ENCODE measurements around the gene CALCB. TPM values are rescaled to one million over a fixed set of nuclear protein-coding genes. Genes with fewer than 3 reads are reported as not detected.

CALCB gene
- total and polyA plus RNA-seq, 5 experiments from 2014 or later: 0.09 to 0.62 (median 0.47) TPM

DNA sequence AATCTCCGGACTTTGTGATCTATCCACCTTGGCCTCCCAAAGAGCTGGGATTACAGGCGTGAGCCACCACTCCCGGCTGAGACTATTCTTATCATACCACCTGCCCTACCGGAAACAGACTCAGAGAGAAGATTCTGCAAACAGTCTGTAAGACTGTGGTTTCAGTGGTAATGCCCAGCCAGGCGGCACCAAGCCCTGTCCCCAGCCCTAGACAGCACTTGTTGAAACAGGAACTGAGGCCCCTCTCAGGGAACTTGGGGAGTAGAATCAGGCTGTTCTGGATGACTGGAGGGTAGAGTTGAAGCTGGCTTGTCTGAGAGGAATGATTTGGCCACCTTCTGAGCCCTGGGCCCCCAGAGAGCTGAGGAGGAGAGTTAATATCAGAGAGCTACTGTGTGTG is 40.0 kb downstream of the CALCB start:
- Mint-ChIP-seq H3K4me3 (peak overlapping the region in 9 of 10 donors; percentile 4 to 66 (median 38)), H3K36me3 (no peaks in the 10 kb centered on the region), H3K9me3 (peaks cover 0 to 1% (median 0%) of the 10 kb centered on the region in 9 donors), H3K27ac (peak overlapping the region in 5 of 10 donors; percentile 9 to 87 (median 60)), H3K4me1 (peaks cover 9 to 38% (median 18%) of the 10 kb centered on the region in 4 donors), H3K27me3 (peaks cover 21 to 47% (median 30%) of the 10 kb centered on the region in 5 donors)
- DNase-seq (peak in 1 of 10 donors; percentile 38), ATAC-seq (peak; percentile 71 to 80)
- POLR2A ChIA-PET: interaction anchor here (0.7 kb wide), 1 partner anchor 38 kb away, joined by 6 read pairs; no protein-coding TSS in a partner anchor

DNA sequence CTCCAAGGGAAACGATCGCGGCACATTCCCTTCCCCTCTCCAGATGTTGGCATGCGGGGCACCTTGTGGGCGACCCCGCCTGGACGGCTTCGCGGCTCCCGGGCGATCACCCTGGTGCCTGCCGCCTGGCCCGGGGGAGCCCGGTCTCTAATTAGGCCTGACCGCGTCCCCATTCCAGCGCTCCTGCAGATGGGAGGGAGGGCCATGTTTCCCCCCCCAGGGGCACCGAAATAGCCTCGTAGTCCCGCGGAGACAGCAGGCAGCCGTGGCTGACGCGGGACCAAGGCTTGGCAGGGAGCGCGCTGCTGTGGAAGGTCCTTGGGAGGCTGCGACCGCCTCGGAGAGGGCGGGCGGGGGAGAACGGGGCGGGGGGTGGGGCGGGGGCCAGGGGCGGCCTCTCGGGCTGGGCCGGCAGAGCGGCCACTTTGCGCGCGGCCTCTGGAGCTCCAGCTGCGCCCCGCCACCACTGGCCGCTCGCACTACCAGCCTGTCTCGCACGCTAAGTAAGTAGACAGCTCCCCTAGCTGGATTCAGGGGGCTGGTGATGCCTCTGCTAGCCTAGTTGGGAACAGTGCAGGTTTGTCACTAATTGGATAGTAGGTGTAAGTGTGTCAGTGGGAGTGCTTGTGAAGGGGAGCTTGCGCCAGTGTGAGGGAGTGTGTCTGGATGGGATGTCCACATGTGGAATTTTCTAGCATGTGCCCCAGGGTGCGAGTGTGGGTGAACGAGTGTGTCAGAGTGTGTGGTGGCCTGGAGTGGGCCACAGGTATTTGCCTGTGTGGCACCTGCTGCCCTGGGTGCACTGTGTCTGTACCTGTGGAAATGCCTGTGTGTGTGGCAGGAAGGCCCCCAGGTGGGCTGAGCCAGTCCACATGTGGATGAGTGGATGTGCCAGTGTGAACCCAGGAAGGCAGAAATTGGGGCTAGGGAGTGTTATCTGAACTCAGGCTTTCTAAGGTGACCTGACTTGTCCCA is 41.4 kb downstream of the CALCB start, which contains the start of gene INSC:
INSC (plus strand) TSS at position 423 of the 975 bp plus-strand sequence. CDS start 34,252 bp downstream, outside the sequence.
- no peaks in the 10 kb centered on the region for H3K36me3 Mint-ChIP-seq
- DNase-seq (no peak), ATAC-seq (peak in 1 of 2 donors; percentile 35)
- H3K4me3 Mint-ChIP-seq: peak within 1 kb of the TSS in 8 of 10 donors; percentile 13 to 66 (median 56)
- H3K4me1 Mint-ChIP-seq: peaks cover 9 to 36% (median 18%) of the 10 kb centered on the region in 4 donors
- H3K27ac Mint-ChIP-seq: peak within 1 kb of the TSS in 3 of 10 donors; percentile 9 to 63 (median 60)
- POLR2A ChIA-PET: no interaction called here
- H3K9me3 Mint-ChIP-seq: peaks cover 0 to 1% (median 0%) of the 10 kb centered on the region in 9 donors
- H3K27me3 Mint-ChIP-seq: peaks cover 25 to 58% (median 35%) of the 10 kb centered on the region in 5 donors

DNA sequence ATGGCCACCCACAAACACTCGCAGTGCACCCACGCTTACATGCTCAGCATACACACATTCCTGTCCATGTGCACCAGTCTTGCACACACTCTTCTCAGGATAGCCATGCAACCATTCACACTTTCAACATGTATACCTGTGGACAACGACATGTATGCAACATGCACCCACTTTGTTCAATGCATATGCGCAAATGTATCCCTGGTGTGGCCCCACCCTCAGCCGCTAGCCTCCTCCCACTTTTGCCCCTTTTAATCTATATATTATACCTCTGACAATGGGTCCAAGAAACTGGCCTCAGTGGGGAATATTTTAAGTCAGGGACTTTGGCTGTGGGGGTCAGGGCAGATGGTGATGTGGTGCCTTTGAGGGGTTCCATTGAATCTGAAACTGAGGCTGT is 42.3 kb downstream of the CALCB start:
- POLR2A ChIA-PET: no interaction called here
- Mint-ChIP-seq H3K4me3 (no peak overlapping the region), H3K36me3 (no peaks in the 10 kb centered on the region), H3K9me3 (peaks cover 0 to 1% (median 0%) of the 10 kb centered on the region in 9 donors), H3K4me1 (peaks cover 9 to 36% (median 18%) of the 10 kb centered on the region in 4 donors), H3K27me3 (peaks cover 28 to 58% (median 39%) of the 10 kb centered on the region in 5 donors), H3K27ac (peak overlapping the region in 1 of 10 donors; percentile 63)
- no peak for DNase-seq
- no peak for ATAC-seq

DNA sequence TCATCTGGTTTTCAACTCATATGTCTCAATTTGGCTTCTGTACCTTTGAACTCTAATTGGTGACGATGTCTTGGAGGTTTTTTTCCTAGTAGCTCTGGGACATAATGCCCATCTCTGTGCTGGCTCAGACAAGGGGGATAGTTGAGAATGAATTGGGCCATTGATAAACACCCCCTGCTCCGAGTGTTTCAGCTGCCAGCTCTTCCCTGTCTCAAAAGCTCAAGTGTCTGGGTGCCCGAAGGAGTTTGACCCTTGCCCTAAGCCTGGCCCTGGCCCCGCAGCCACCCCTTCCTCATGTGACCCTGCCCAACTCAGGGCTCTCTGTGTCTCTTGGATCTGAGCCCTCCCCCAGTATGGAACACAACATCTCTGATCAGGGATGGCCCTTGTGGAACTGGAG is 44.4 kb downstream of the CALCB start:
- ATAC-seq: no peak

DNA sequence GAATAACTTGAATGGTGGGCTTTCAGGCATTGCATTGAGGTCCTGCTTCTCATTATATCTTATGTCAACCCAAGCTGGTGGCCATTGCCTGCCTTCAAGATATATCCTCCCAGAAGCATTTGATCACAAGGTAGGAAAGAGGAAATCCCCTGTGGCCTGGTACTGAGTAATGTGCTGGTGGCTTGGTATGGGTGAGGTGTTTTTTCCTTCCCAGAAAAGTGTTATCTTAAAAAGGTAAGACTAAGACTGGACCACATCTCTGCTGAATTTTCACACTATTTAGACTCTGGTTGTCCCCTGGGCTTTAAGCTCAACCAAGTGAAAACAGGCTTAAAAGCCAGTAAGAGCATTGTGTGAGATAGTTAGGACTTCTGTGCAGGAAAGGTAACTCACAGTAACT is 45.0 kb downstream of the CALCB start:
- H3K27ac Mint-ChIP-seq: no peak overlapping the region
- no peak for ATAC-seq
- H3K9me3 Mint-ChIP-seq: peaks cover 0 to 1% (median 0%) of the 10 kb centered on the region in 9 donors
- H3K36me3 Mint-ChIP-seq: no peaks in the 10 kb centered on the region
- POLR2A ChIA-PET: no interaction called here
- DNase-seq: no peak
- no peak overlapping the region for H3K4me3 Mint-ChIP-seq
- H3K27me3 Mint-ChIP-seq: peaks cover 35 to 67% (median 55%) of the 10 kb centered on the region in 5 donors
- peaks cover 8 to 19% (median 14%) of the 10 kb centered on the region in 4 donors for H3K4me1 Mint-ChIP-seq

More for the DNA sequence above, 44.4 kb downstream of the CALCB start:
- peaks cover 33 to 64% (median 50%) of the 10 kb centered on the region in 5 donors for H3K27me3 Mint-ChIP-seq
- H3K27ac Mint-ChIP-seq: no peak overlapping the region
- no peak for DNase-seq
- peaks cover 9 to 25% (median 18%) of the 10 kb centered on the region in 4 donors for H3K4me1 Mint-ChIP-seq
- no peak overlapping the region for H3K4me3 Mint-ChIP-seq
- no peaks in the 10 kb centered on the region for H3K36me3 Mint-ChIP-seq
- H3K9me3 Mint-ChIP-seq: peaks cover 0 to 1% (median 0%) of the 10 kb centered on the region in 9 donors
- POLR2A ChIA-PET: no interaction called here

DNA sequence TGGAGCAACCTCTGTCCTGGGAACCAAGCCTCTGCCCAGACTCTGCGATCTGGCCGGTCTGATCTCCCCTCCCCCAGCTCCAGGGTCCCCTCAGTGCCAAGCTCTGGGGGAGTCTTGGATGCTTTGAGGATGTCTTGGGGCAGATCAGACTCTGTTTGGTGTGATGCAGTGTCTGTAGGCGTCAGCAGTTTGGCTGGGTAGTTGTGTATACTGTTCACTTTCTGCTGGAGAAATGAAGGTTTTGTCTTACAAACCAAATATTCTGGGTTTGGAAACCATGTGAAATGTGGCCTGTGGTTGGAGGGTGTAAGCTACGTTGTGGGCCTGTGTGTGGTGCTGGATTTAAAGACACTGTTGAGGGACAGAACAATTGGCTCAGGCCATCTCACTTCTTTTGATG is 46.0 kb downstream of the CALCB start:
- H3K27me3 Mint-ChIP-seq: peaks cover 30 to 67% (median 54%) of the 10 kb centered on the region in 5 donors
- H3K27ac Mint-ChIP-seq: no peak overlapping the region
- no peak overlapping the region for H3K4me3 Mint-ChIP-seq
- POLR2A ChIA-PET: no interaction called here
- no peak for ATAC-seq
- no peak for DNase-seq
- H3K9me3 Mint-ChIP-seq: peaks cover 0 to 1% (median 0%) of the 10 kb centered on the region in 9 donors
- no peaks in the 10 kb centered on the region for H3K36me3 Mint-ChIP-seq
- peaks cover 3 to 9% (median 7%) of the 10 kb centered on the region in 4 donors for H3K4me1 Mint-ChIP-seq

DNA sequence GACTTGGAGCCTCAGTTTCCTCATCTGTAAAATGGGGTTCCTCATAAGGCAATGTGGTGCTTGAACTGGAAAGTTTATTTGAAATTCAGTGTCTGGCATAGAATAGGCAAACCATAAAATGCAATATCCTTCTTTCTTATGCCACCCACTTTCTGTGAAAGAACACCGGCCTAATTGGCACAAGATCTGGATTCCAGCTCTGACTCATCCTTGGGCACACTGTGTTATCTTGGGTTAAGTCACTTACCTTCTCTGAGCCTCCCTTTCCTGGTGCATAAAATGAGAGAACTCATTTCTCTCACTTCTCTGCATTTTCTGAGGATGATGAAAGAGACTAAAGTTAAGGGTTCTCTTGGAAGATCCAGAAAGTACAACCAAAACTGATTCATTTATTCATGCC is 46.4 kb downstream of the CALCB start:
- ATAC-seq (no peak), DNase-seq (no peak)
- Mint-ChIP-seq H3K9me3 (peaks cover 0 to 1% (median 0%) of the 10 kb centered on the region in 9 donors), H3K27ac (no peak overlapping the region), H3K4me3 (no peak overlapping the region), H3K27me3 (peaks cover 30 to 63% (median 53%) of the 10 kb centered on the region in 5 donors), H3K4me1 (peaks cover 3 to 8% (median 5%) of the 10 kb centered on the region in 4 donors), H3K36me3 (no peaks in the 10 kb centered on the region)
- POLR2A ChIA-PET: no interaction called here

DNA sequence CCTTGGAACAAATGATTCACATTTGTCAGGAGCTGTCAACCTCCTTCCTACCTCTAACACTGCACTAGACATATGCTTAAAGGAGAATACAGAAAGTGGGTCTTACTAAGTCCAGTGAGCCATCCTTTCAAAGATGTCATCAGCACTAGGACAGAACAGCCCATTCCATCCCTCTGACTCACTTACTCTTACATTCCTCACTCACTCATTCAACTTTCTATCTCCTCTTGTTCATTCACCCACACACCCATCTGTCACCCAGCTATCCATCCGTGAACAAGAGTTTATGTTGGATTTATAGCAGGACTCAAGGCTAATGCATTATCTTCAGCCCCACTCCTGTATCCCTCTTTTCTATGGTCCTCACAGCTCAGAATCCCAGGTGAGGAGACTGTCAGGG is 50.5 kb downstream of the CALCB start:
- Mint-ChIP-seq H3K9me3 (no peaks in the 10 kb centered on the region), H3K36me3 (no peaks in the 10 kb centered on the region), H3K4me3 (no peak overlapping the region), H3K27ac (no peak overlapping the region), H3K4me1 (peaks cover 0 to 1% (median 0%) of the 10 kb centered on the region in 4 donors), H3K27me3 (peaks cover 10 to 37% (median 22%) of the 10 kb centered on the region in 5 donors)
- no peak for ATAC-seq
- DNase-seq: no peak
- POLR2A ChIA-PET: no interaction called here

DNA sequence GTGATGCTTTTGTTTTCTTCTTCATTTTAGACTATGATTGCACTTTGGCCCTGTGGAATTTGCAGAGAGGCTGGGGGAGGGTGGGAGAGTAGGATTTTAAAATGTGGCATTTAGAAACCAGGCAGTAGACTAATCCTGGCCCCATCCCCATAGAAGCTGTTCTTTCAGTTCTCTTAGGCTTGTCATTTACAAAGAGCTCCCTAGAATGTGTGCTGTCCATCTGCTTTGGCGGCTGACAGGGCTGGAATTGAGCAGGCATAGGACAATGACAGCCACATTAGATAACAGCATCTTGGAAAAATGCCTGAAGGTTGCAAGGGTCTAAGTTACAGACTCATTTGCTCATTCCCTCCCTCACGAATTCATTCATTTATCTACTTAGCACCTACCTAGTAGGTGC is 51.1 kb downstream of the CALCB start:
- no peak for DNase-seq
- H3K9me3 Mint-ChIP-seq: no peaks in the 10 kb centered on the region
- H3K27ac Mint-ChIP-seq: no peak overlapping the region
- H3K36me3 Mint-ChIP-seq: no peaks in the 10 kb centered on the region
- no peak for ATAC-seq
- peaks cover 10 to 33% (median 19%) of the 10 kb centered on the region in 5 donors for H3K27me3 Mint-ChIP-seq
- H3K4me3 Mint-ChIP-seq: no peak overlapping the region
- POLR2A ChIA-PET: no interaction called here
- H3K4me1 Mint-ChIP-seq: peaks cover 0 to 1% (median 0%) of the 10 kb centered on the region in 4 donors

DNA sequence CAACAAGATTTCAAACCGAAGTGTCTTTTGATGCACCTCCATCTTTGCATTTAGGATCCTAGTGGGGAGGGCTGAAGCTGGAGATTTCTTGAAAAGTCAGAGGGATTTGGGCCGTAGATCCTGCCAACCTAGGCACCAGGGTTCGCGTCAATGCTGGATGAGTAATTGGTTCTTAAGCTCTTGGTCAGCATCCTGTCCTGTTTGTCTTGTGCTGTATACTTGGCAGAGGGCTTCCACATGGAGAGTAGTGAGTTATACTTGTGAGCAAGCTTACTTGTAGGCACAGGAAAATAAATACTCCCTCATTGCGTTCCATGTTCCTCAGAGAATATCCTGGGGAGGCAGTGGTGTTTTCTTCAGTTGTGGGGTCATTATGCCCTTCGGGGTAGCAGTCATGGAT is 53.9 kb downstream of the CALCB start:
- peaks cover 0 to 1% (median 0%) of the 10 kb centered on the region in 4 donors for H3K4me1 Mint-ChIP-seq
- H3K36me3 Mint-ChIP-seq: no peaks in the 10 kb centered on the region
- ATAC-seq (no peak), DNase-seq (no peak)
- no peak overlapping the region for H3K4me3 Mint-ChIP-seq
- POLR2A ChIA-PET: no interaction called here
- H3K9me3 Mint-ChIP-seq: no peaks in the 10 kb centered on the region
- no peak overlapping the region for H3K27ac Mint-ChIP-seq
- peaks cover 2 to 21% (median 13%) of the 10 kb centered on the region in 5 donors for H3K27me3 Mint-ChIP-seq
